Activated gamma-delta T cell (primary cell): Measurements from ENCODE around the gene MACROD2.
"Not testable (repeated sequence)": the region's sequence is repeated elsewhere in the genome, so short reads cannot be mapped to it uniquely, and the experiment has no call there.

Experiments used
- DNase-seq: peaks from one replicate; lab custom pipeline; 2025; lab: John Stamatoyannopoulos, UW

MACROD2 gene

GRCh38 chr20:15100506-15101160 is 1105.3 kb downstream of the MACROD2 start:
- DNase-seq, result no peak

GRCh38 chr20:15107931-15108330 is 1112.6 kb downstream of the MACROD2 start:
- no peak for DNase-seq

- DNase-seq, result no peak
These were observed 1114.2 kb downstream of the MACROD2 start for GRCh38 chr20:15109494-15109893.

- DNase-seq, result no peak
These were observed 1116.3 kb downstream of the MACROD2 start for GRCh38 chr20:15111654-15112053.

GRCh38 chr20:15113144-15113773 is 1117.9 kb downstream of the MACROD2 start:
- DNase-seq, result no peak

GRCh38 chr20:15119852-15120487 is 1124.7 kb downstream of the MACROD2 start:
- no peak for DNase-seq

GRCh38 chr20:15122613-15123012 is 1127.3 kb downstream of the MACROD2 start:
- DNase-seq, result no peak

GRCh38 chr20:15131176-15131575 is 1135.9 kb downstream of the MACROD2 start:
- no peak for DNase-seq

GRCh38 chr20:15138548-15139126 is 1143.3 kb downstream of the MACROD2 start:
- DNase-seq, result no peak

GRCh38 chr20:15139522-15139921 is 1144.2 kb downstream of the MACROD2 start:
- DNase-seq, result no peak

GRCh38 chr20:15140286-15140685 is 1145.0 kb downstream of the MACROD2 start:
- DNase-seq, result no peak

GRCh38 chr20:15140940-15141339 is 1145.6 kb downstream of the MACROD2 start:
- not testable (repeated sequence) for DNase-seq

GRCh38 chr20:15141861-15142260 is 1146.5 kb downstream of the MACROD2 start:
- DNase-seq, result no peak

- DNase-seq, result no peak
These were observed 1148.2 kb downstream of the MACROD2 start for GRCh38 chr20:15143478-15143877.

- no peak for DNase-seq
These were observed 1149.6 kb downstream of the MACROD2 start for GRCh38 chr20:15144916-15145315.

GRCh38 chr20:15146948-15147347 is 1151.6 kb downstream of the MACROD2 start:
- DNase-seq, result no peak

- no peak for DNase-seq
These were observed 1158.8 kb downstream of the MACROD2 start for GRCh38 chr20:15154070-15154469.

GRCh38 chr20:15155848-15156401 is 1160.6 kb downstream of the MACROD2 start:
- no peak for DNase-seq

- no peak for DNase-seq
These were observed 1163.2 kb downstream of the MACROD2 start for GRCh38 chr20:15158533-15158932.

GRCh38 chr20:15162079-15162647 is 1166.8 kb downstream of the MACROD2 start:
- DNase-seq, result no peak

GRCh38 chr20:15163632-15164031 is 1168.3 kb downstream of the MACROD2 start:
- no peak for DNase-seq

- no peak for DNase-seq
These were observed 1169.4 kb downstream of the MACROD2 start for GRCh38 chr20:15164726-15165125.
